NCI-H2171 treated with DMSO at 0.1 percent for 48 hours (cell line): ENCODE results near the gene KRT72.

ENCODE experiments used
- DNase-seq: peaks from one replicate; lab custom pipeline; 2025; lab: John Stamatoyannopoulos, UW

The KRT72 gene

GRCh38 chr12:52630008-52630500, 28.8 kb upstream of the KRT72 start:
- no peak for DNase-seq

GRCh38 chr12:52629281-52630007, 28.2 kb upstream of the KRT72 start:
- no peak for DNase-seq

DNA sequence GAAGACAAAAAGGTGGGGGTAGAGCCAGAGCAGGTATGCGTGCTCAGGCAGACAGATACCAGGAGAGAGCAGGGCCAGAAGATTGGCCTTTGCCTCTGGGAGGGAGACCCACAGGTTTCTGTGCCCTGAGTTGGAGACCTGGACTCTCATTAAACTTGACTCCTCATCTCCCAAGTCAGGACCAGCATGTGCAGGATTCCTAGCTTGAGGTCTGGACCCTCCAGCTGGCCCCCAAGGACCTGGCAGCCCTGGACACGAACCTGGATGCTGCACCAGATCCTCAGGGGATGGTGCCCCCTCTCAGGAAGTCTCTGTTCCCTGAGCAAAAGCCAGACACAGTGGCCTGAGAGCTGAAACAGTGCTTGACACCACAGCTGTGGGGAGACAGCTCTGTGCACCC, 27.6 kb upstream of the KRT72 start:
- no peak for DNase-seq

GRCh38 chr12:52628111-52628507, 26.8 kb upstream of the KRT72 start:
- DNase-seq, result no peak

GRCh38 chr12:52627395-52628110, 26.3 kb upstream of the KRT72 start:
- DNase-seq, result no peak

- DNase-seq, result no peak
Measured at GRCh38 chr12:52622349-52622748, 21.1 kb upstream of the KRT72 start.

DNA sequence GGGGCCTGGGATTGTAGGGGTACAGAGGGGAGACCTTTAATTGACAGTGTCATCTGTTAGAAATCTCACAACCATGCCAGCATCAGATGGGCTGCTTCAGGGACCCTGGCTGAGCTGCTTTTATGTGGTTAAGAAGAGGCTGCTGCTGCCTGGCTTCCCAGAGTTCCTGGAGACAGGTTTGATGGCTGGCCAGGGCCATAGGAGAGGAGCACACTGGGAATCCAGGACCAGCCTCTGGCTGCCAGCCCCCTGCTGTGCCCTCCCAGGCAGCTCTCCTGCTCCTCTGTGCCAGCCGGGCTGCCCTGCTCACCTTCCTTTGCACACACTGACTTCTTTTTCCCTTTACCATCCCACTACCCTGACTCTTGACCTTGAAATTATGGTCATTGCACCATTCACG, 17.6 kb upstream of the KRT72 start:
- no peak for DNase-seq

DNA sequence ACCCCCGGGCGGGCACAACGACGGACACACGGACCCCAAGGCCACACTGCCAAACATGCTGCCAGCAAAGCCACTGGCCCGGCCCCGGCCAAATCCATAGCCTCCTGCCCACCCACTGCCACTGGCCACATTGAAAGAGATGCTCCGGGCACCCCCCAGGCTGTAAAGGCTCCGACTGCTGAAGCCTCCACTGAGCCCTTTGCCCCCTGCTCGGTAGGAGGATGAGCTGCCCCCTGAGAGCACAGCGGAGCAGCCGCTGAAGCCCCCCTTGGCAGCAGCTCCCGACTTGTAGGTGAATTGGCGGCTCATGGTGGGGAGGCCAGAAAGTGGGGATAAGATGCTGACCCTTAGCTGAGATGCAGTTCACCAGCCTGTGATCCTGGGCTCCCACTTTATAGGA, 17.0 kb upstream of the KRT72 start, which contains the start of gene KRT73:
Gene KRT73 (minus strand): TSS at position 344 of the 400 bp plus-strand sequence. CDS start 35 bp downstream, at position 309.
- no peak for DNase-seq

DNA sequence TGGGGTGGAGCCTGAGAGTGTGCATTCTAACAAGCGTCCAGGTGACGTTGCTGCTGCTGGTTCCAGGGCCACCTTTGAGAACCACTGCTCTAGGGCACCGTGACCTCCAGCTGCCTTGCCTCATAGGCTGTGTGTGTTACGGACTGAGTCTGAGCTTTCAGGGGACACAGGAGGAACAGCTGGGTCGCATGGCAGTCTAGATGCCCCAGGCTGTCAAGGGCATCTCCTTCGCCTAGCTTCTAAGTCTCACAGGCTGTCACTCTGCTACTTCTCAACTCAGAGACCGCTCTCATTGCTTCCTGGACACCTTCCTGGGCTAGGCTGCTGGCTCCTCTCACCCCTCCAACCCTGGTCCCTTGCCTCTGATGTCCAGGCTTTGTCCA, 16.1 kb upstream of the KRT72 start:
- no peak for DNase-seq

DNA sequence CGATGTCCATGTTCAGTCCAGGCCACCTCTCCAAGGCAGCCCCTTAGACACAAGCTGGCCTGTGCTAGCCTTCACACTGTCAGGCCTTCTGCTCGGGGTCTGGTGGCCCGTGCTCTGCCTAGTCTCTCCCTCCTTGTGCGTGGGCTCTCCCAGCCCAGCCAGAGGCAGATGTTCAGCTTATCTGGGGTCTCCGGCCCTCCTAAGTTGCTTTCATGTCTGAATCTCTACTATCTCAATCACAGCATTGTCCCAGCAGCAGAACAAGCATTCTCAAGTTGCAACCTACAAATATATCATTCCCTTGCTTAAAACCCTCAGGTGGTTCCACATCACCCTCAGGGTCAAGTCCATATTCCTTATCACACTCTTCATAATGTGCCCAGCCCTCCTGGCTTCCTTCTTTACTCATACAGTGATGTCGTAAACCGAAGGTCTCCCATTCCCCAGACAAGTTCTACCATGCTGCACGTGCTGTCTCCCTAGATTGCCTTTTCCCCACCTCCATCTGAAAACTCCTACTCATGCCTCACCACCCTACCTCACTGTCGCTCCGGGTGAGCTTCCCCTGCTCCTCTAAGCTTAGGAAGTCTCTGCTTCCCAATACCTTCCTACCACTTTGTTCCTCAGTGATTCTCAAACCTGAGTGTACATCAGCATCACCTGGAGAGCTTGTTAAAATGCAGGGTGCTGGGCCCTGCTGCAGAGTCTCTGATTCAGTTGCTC, 15.6 kb upstream of the KRT72 start:
- DNase-seq, result no peak

DNA sequence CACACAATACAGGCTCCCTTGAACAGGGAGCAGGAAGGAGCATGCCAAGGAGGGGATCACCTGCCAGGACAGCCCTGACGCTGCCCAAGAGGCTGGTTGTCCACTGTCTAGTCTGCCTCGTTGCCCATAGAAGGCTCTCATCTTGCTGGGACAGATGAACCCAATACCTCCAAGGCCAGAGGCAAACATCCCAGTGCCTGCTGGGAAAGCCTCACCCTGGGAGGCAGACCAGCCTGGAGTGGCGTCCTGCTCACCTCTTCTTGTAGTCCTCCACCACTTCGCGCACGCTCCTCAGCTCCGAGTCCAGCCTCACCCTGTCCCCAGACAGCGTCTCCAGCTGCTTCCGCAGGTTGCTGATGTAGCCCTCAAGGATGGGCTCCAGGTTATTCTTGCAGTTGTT, 14.6 kb upstream of the KRT72 start:
- no peak for DNase-seq

GRCh38 chr12:52615208-52615868, 14.1 kb upstream of the KRT72 start:
- DNase-seq, result no peak

- no peak for DNase-seq
Measured at GRCh38 chr12:52614381-52615207, 13.3 kb upstream of the KRT72 start.

- no peak for DNase-seq
Measured at GRCh38 chr12:52613384-52614030, 12.2 kb upstream of the KRT72 start.

DNA sequence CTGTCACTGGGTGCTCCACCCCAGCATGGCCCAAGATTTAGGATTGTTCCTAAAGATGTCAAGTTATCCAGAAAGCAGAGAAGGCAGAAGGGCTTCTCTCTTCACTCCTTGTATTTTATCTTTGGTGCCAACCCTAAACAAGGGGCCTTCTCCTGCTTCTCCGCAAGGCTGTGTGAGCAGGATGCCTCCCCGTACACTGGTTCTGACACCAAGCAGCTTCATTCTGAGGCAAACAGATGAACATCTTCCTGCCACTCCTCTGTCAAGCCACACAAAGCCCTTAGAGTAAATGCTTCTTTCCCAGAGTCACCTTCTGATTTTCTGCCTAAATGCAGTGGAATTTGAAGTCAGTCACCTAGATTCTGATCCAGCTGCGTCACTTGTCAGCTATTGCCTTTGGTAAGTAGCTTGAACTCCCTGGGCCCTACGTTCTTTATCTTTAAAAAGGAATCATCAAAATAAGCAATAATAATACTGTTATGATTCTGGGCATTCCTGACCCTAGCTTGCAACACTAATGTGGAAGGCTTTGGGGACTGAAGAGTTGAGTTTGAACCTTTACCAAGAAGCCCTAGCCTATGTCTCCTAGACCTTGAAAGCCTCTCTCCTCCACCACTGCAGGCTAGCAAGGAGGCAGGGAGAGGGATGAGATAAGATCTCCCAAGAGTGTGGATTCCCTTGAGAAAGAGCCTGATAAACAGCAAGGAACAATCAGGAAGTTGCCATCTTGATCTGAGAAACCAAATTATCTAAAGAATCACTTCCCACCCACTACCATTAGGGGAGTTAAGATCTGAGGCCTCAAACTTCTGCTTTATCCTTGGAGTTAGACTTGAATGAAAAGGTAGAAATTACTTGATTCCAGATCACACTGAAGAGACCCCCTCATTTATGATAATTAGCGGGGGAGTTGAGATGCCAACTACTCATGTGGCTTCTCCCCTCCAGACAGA, 11.4 kb upstream of the KRT72 start:
- DNase-seq, result no peak

DNA sequence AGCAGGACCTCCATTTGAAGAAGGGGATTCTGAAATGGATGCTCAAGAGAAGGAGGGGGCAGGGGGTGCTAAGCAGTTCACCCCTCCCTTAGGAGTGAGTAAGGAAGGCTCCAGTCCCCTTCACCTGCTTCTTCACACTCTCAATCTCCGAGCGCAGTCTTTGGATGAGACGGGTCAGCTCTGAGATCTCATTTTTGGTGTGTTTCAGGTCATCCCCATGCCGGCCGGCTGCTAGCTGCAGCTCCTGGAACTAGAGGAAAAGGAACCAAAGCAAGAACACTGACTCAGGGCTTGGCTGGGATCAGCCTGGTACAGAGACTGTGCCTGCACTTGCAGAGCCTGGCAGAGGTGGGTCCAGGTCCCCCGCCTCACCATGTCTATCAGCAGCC, 9.8 kb upstream of the KRT72 start:
- no peak for DNase-seq

DNA sequence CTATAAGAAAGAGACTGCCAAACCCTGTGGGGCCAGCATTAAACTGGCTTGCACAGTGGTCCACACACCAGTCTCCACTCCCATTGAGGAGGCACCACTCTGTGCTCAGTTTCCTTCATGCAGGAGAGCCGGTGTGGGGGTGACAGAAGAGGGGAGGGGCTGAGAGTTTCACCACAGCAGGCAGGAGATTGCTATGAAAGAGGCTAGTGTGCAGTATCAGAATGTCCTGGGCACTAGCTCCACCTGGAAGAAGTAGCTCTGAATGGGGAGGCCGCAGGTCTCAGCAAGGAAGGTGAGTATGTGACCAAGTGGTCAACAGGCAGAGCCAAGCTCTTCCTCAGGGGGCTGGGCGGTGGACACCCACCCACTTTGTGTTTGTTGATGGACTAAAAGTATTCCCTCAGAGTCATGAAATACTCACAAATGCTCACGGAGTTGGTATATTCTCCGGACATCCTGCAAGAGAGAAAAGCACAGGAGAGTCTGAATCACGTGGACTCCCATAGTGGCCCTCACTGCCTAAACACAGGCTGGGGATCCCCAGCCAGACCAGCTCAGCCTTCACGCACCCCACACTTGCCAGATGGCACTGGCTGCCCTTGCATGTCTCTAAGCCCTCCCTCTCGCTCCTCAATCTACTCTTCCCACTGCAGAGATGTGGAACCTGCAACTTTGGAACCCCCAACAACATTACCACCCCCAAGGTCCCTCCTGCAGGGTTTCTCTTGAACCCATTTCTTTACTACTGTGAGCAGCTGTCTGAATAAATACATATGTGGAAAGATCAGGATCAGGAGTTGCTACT, 7.8 kb upstream of the KRT72 start:
- no peak for DNase-seq

DNA sequence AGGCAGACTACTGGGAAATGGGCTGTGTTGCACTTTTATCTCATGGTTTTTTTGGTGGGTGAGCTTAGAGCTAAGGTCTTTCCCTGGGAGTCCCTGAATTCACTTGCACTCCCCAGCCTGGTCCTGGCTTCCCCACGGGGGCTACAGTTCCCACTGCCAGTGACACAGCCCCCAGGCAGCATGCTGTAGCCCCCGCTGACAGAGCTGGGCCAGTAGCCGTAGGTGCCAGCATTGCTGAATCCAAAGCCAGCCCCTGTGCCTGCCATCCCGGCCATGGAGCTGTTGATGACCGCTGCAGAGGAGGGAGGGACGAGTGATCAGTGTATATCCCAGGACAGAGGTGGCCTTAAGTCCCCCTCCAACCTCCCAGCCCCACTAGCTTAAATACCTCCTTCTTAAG, 6.9 kb upstream of the KRT72 start:
- DNase-seq, result no peak

DNA sequence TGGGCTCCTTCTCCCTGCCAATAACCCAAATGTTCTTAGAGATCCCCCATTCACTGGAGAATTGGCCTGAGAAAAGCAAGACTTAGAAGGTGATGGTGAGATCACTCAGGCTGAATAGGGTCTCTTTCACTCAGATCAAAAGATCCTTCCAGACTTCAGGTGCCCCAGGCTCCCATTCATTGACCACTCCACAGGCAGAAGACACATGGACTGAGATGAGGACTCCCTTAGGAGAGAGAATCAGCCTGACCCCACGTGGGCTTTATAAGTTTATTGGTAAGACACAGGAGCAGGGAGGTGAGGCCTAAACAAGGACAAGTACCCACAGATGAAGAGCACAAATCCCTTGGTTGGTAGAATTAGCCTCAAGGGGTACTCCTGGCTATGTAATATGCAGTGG, 6.1 kb upstream of the KRT72 start:
- DNase-seq, result no peak
